ENCODE data around the gene SETBP1. TPM values are rescaled to one million over a fixed set of nuclear protein-coding genes. Genes with fewer than 3 reads are reported as not detected.

The SETBP1 gene
- 51.0 TPM for total RNA-seq

- peak; percentile 86 for DNase-seq (ENCODE audit: low spot score)
Observed at GRCh38 chr18:44680273-44681075, at the start of gene SETBP1. SETBP1 (plus strand) TSS chr18:44680888; CDS start chr18:44701347, 20,459 bp downstream.

GRCh38 chr18:44632469-44633145, 48.1 kb upstream of the SETBP1 start:
- no peak for DNase-seq (ENCODE audit: low spot score)

- no peak for DNase-seq (ENCODE audit: low spot score)
Observed at GRCh38 chr18:44635546-44635945, 45.1 kb upstream of the SETBP1 start.

GRCh38 chr18:44636241-44636640, 44.4 kb upstream of the SETBP1 start:
- no peak for DNase-seq (ENCODE audit: low spot score)

GRCh38 chr18:44637210-44638033, 43.3 kb upstream of the SETBP1 start:
- no peak for DNase-seq (ENCODE audit: low spot score)

- DNase-seq (ENCODE audit: low spot score): no peak
Observed at GRCh38 chr18:44638034-44638540, 42.6 kb upstream of the SETBP1 start.

GRCh38 chr18:44638811-44639210, 41.9 kb upstream of the SETBP1 start:
- DNase-seq (ENCODE audit: low spot score): no peak

GRCh38 chr18:44643004-44643403, 37.7 kb upstream of the SETBP1 start:
- no peak for DNase-seq (ENCODE audit: low spot score)

- peak; percentile 44 for DNase-seq (ENCODE audit: low spot score)
Observed at GRCh38 chr18:44651478-44651877, 29.2 kb upstream of the SETBP1 start.

GRCh38 chr18:44651918-44652572, 28.6 kb upstream of the SETBP1 start:
- DNase-seq (ENCODE audit: low spot score): no peak

GRCh38 chr18:44652722-44653121, 28.0 kb upstream of the SETBP1 start:
- DNase-seq (ENCODE audit: low spot score): no peak

- no peak for DNase-seq (ENCODE audit: low spot score)
Observed at GRCh38 chr18:44654573-44654972, 26.1 kb upstream of the SETBP1 start.

GRCh38 chr18:44655435-44655834, 25.3 kb upstream of the SETBP1 start:
- DNase-seq (ENCODE audit: low spot score): no peak

- no peak for DNase-seq (ENCODE audit: low spot score)
Observed at GRCh38 chr18:44659771-44660170, 20.9 kb upstream of the SETBP1 start.

GRCh38 chr18:44668270-44668975, 12.3 kb upstream of the SETBP1 start:
- no peak for DNase-seq (ENCODE audit: low spot score)

- no peak for DNase-seq (ENCODE audit: low spot score)
Observed at GRCh38 chr18:44671914-44672313, 8.8 kb upstream of the SETBP1 start.

- DNase-seq (ENCODE audit: low spot score): no peak
Observed at GRCh38 chr18:44672506-44672905, 8.2 kb upstream of the SETBP1 start.

GRCh38 chr18:44673256-44673880, 7.3 kb upstream of the SETBP1 start:
- no peak for DNase-seq (ENCODE audit: low spot score)

- no peak for DNase-seq (ENCODE audit: low spot score)
Observed at GRCh38 chr18:44677933-44678332, 2.8 kb upstream of the SETBP1 start.

GRCh38 chr18:44678725-44679055, 2.0 kb upstream of the SETBP1 start:
- no peak for DNase-seq (ENCODE audit: low spot score)
